ENCODE measurements around the gene CMTR1.

- TF ChIP-seq POLR2A (IDR thresholded peaks at IDR 0.05) (no peak), CTCF (IDR thresholded peaks at IDR 0.05) (no peak), POLR2AphosphoS5 (IDR thresholded peaks at IDR 0.05) (no peak)
These were observed 53.3 kb downstream of the CMTR1 start for GRCh38 chr6:37486121-37486839.
